Activated effector memory CD4-positive, alpha-beta T cell treated with Interleukin-2 at 50 U/mL for 16 hours (primary cell): Measurements from ENCODE around the gene FAM136A.
"Not testable (repeated sequence)": the region's sequence is repeated elsewhere in the genome, so short reads cannot be mapped to it uniquely, and the experiment has no call there.

Source experiments
- DNase-seq: peaks from one replicate; pipeline ENCODE4 v3.0.0-alpha.2; 2020

FAM136A gene

DNA sequence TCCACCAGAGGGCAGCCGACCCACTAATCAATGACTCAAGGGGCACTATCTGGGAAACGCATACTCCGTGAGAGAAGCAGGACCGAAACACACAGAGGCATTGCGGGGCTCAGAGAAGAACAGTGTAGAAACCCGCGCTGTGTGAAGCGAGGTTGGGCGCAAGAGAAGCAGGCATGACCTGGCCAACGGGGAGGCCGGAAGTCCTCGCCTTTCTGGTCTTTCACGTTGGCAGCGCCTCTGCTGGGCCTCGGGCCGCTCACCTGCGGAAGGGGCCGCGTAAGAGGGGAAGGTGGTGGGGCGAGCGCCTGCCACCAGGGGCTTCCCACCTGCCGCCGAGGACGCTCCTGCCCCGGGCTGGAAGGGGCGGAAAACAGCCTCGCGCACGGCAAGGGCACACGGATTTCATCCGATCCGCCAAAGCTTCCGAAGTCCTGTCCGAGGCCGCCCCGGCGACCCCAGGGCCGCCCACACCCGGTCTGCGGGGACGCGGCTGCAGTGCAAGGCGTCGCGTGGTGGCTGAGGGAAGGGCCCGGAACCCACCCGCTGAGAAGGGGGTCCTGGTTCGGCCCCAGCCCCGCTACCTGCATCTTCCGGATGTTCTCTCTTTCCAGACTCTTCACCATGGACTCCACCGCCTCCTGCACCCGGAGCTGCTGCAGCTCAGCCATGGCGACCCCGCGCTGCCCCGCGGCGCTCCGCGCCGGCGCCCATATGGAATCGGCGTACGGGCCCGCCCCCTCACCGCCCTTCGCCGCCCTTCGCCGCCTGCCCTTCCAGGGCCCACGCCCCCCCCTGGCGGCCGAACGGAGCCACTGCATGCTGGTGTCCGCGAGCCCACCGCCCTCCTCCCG is at the start of gene FAM136A:
Gene FAM136A, minus strand, starts transcription at position 724 of the 851 bp plus-strand sequence. Its CDS starts 56 bp downstream, at position 668.
- peak; percentile 80 for DNase-seq

DNA sequence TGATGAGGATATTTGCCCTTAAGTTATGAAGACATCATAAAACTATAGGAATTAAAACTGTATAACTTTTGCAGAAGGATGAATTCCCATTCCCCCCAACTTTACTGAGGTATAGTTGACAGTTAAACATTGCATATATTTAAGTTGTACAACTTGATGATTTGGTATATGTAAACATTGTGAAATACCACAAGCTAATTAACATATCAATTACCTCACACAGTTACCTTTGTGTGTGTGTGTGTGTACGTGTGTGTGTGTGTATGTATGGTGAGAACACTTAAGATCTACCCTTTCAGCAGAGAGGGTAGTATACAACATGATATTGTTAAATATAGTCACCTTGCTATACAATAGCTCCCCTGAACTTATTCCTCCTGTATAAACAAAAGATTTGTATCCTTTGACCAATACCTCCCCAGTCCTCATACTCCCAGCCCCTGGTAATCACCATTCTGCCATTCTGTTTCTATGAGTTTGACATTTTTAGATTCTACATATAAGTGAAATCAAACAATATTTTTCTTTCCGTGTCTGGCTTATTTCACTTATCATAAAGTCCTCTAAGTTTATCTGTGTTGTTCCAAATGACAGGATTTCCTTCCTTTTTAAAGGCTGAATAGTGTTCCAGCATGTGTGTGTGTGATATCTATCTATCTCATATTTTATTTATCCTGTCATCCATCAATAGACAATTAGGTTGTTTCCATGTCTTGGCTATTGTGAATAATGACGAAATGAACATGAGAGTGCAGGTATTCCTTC is 48.2 kb upstream of the FAM136A start:
- no peak for DNase-seq

- DNase-seq, result no peak
These were observed 46.0 kb upstream of the FAM136A start for GRCh38 chr2:70347831-70348230.

DNA sequence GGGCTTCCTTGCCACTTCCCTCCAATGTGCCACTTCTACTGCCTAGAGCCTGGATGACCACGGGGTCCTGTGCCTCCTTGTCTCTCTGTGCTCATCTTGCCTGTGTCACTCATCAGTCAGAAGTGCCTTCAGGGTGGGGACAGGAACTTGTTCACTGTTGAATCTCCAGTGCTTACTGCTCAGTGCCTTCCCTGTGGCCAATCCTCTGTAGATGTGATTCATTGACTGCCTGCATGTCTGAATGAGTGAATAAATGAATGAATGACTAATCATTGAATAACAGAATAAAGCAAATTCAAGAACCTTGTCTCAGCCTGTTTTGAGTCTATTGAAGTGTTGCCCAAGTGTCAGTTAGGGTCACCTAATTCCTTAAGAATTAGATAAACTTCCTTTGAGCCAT is 42.3 kb upstream of the FAM136A start:
- DNase-seq, result no peak

GRCh38 chr2:70341477-70341765 is 39.6 kb upstream of the FAM136A start:
- DNase-seq, result no peak

GRCh38 chr2:70340761-70341476 is 39.1 kb upstream of the FAM136A start:
- DNase-seq, result peak; percentile 6

DNA sequence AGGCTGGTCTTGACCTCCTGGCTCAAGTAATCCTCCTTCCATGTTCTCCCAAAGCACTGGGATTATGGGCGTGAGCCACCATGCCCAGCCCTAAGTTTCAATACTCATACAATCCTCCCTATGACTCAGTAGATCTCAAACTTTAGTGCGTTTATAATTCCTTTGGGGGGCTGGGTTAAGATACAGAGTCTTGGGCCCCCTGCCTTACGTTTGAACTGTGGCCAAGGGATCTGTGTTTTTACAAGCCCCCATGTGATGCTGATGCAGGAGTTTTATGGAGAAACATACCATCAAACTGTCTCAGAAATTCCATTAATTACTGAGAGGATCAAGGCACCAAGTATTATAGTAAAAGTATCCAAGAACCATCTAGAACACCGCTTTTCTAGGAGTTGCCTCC is 38.2 kb upstream of the FAM136A start:
- DNase-seq, result no peak

GRCh38 chr2:70336552-70336951 is 34.7 kb upstream of the FAM136A start:
- no peak for DNase-seq

GRCh38 chr2:70331012-70331411 is 29.1 kb upstream of the FAM136A start:
- no peak for DNase-seq

DNA sequence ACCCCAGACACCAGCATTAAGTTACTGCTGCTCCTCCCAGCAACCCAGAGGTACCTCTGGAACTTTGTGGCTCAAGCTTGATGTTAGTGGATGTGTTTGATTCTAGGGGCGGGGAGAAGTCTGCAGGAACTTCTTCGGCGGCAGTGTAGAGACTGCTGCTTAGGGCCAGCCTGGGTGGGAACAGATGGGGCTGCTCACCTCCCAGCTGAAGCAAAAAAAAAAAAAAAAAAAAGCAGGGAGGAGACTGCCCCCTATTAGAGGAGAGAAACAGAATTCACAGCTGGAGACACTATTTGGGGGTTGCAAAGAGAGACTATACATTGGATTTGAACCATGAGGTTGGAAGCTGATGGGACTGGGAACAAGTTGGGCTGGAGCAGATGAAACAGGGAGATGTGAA is 28.6 kb upstream of the FAM136A start:
- no peak for DNase-seq

GRCh38 chr2:70328921-70329561 is 27.2 kb upstream of the FAM136A start:
- DNase-seq, result no peak

- DNase-seq, result no peak
These were observed 24.0 kb upstream of the FAM136A start for GRCh38 chr2:70325875-70326274.

DNA sequence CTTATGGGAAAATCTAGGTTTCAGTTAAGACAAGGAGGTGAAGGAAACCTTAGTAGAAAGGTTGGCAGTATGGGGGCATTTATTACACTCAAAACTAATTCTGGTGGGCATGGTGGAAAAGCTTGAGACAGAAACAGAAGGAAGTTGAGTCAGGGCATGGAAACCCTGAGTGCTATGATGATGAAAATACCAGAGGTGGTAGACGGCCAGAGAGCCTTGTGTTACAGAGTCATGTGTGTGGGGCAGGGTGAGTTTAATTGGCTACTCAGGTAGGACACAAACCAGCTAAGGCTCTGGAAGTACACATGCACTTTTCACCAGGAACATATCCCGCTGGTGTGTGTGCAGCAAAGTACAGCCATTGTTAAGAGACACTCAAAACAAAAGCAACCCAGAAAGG is 20.7 kb upstream of the FAM136A start:
- DNase-seq, result no peak

DNA sequence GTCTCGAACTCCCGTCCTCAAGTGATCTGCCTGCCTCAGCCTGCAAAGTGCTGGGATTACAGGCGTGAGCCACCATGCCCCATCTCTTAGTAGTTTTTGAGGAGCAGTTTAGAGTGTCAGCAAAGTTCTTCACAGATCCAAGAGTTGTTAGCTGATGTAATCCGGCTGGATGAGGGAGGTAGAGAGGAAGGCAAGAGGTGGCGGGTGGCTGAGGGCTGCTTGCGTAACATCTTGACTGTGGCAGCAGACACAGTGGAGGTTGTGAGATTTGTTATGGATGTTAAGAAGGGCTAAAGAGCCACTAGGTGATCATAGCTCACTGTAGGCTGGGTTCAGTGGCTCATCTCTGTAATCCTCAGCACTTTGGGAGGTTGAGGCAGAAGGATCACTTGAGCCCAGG is 19.5 kb upstream of the FAM136A start:
- DNase-seq, result no peak

- DNase-seq, result no peak
These were observed 12.8 kb upstream of the FAM136A start for GRCh38 chr2:70314640-70315039.

DNA sequence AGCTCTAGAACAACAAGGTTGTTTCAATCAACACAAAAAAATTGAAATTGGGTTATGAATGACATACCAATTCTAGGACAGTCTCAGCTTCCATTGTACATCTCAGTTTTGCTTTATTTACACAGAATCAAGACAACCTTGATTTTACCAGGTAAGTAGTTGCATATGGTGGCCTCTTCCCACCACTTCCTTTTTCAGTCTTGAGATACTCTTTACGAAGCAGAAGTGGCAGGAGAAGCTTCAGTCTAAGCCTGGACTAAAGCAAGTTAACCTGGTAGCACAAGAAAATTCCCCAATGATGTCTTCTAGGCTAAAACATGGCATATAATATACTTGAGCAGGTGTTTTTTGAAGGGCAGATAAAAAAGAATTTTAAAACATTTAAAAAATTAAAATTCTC is 10.7 kb upstream of the FAM136A start:
- DNase-seq, result no peak

- no peak for DNase-seq
These were observed 9.0 kb upstream of the FAM136A start for GRCh38 chr2:70310899-70311298.

DNA sequence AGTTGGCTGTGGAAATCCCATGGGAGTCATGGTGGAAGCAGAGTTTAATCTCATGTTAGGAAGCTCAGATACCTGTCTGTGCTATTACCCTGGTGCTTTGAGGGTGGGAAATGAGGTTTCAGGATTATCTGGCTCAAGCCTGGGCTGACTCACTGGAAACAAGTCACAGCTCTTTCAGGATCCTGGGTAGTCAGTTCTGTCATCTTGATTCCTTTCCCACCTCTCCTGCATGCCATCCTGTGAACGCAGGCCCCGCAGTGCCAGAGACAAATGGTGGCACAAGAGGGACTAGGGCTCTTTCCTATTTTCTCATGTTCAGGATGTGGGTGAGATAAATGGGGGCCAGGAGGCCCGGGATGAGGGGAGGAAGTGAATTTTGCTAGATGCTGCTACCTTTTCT is 3.7 kb upstream of the FAM136A start:
- no peak for DNase-seq

GRCh38 chr2:70304498-70304897 is 2.6 kb upstream of the FAM136A start:
- DNase-seq, result no peak

GRCh38 chr2:70303186-70303585 is 1.3 kb upstream of the FAM136A start:
- DNase-seq, result no peak

- not testable (repeated sequence) for DNase-seq
These were observed 304 bp upstream of the FAM136A start for GRCh38 chr2:70302195-70302546.

DNA sequence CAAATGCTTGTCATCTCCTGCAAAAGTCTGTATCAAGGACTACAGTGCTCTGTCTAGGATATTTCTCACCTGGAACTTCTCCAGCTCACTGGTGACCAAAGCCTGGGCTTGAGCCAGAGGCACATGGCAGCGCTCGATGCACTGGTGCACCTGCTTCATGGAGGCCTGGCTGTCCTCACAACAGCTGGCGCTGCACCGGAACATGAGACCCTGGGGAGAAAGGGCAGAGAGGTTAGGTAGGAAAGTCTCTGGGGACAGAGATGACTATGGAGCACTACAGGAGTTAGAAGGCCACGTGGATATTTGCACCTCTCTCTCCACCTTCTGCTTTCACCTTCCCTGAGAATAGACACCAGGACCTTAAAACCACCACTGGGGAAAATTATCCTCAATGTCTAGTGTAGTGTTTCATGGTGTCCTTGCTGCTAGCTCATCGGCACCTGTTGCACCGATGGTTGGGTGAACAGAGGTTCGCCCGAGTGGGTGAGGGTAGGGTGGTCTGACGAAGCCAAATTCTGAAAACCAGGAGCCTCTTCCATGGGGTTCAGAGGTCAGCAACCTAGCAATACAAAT is 1.0 kb downstream of the FAM136A start:
- no peak for DNase-seq

- not testable (repeated sequence) for DNase-seq
These were observed 4.0 kb downstream of the FAM136A start for GRCh38 chr2:70297828-70298227.
